GM19468 (cell line): ENCODE measurements around the gene ATRX.
"Not testable (repeated sequence)": the region's sequence is repeated elsewhere in the genome, so short reads cannot be mapped to it uniquely, and the experiment has no call there.

Experiments
- ATAC-seq: cut with Tn5 transposase; IDR thresholded peaks from one replicate; pipeline ENCODE4 v1.9.1; 2021; ENCODE audit warnings: mild to moderate bottlenecking, moderate library complexity, moderate number of reproducible peaks; ENCODE audit not compliant: unreplicated experiment; ENCODE audit errors: extremely low read depth

Gene ATRX

DNA sequence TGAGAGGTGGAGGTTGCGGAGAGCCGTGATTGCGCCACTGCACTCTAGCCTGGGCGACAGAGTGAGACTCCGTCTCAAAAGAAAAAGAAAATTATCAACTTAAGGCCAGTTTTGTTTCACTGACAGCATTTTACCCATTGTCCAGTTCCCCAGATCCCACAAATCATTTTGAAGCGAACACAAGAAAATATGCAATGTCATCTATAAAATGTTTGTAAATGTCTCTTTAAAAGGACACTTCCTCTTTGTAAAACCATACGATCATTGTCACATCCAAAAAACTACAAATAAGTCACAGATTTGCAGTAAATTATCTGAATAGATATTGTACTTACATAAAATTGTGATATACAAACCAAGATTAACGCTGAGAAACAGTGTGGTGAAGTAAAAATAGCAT lies 147.6 kb downstream of the ATRX start:
- no peak for ATAC-seq

DNA sequence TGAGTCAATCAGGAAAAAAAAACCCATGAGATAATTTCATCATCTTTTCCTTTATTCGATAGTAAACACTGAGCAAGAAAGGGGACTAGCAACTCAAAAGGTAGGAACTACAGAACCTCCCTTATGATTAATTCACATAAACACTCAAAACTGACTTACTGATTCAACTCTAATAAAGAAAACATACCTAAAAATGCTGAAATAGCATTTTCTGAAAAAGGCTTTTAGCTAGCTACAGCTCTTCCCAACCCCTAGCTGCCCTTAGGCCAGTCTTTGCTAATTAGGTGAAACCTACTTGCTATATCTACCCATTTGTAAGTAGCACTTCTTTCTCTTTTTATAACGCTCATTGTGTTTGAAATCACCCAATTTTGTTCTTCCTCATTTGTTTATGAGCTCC lies 150.6 kb downstream of the ATRX start:
- ATAC-seq, result no peak

DNA sequence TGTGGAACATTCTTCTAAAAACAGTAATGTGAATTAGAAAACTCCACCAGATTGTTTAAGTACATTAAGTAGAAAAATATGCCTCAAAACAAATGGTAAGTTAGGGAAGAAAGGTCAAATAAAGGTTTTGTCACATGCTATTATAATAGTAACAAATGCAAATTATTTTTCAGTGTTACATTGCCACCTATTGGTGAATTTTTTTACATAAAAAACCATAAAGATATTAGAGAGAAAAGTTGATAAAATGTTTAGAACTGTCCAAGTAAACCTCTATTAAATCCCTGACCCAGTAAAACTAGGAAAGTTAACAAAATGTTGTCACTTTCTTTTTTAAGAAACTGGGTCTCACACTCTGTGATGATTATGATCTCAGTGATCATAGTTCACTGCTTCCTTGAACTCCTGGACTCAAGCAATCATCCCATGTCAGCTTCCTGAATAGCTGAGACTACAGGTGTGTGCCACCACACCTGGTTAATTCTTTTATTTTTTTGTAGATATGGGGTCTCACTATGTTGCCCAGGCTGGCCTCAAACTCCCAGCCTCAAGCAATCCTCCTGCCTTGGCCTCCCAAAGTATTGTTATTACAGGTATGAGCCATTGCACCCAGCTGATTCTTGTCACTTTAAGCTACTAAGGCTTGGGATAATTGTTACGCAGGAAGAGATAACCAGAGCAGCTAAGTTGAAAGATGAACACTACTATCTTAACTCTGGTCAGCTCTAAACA lies 157.6 kb downstream of the ATRX start:
- ATAC-seq, result no peak

DNA sequence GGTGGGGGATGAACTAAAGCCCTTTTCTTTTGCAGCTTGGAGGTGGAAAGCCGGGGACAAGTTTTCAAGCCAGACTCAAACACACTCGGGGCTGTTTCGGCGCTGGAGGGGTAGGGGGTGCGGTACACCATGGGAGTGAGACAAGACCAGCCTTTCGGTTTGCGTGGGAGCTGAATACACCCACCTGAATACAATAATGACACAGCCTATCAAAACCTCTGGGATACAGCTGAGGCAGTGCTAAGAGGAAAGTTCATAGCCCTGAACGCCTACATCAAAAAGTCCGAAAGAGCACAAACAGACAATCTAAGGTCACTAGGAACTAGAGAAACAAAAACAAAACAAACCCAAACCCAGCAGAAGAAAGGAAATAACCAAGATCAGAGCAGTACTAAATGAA lies 163.3 kb downstream of the ATRX start:
- ATAC-seq, result no peak

DNA sequence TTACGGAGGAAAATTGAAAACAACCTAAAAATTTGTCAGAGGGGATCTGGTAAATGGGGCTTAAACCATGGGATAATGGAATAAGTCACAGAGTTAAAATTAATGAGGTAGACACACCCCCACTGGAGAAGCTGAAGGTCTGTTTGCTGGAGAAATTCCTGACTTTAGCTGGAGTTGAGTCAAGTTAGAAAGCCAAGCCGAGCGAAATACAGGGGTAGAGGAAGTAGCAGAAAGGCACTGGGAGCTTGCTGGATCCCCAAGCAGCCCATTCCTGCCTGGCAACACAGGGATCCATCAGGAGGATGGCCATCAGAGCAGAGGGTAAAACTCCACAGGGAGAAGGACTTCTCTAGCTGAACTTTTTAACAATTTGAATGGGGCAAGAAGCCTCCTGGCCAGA lies 163.8 kb downstream of the ATRX start:
- ATAC-seq, result no peak

DNA sequence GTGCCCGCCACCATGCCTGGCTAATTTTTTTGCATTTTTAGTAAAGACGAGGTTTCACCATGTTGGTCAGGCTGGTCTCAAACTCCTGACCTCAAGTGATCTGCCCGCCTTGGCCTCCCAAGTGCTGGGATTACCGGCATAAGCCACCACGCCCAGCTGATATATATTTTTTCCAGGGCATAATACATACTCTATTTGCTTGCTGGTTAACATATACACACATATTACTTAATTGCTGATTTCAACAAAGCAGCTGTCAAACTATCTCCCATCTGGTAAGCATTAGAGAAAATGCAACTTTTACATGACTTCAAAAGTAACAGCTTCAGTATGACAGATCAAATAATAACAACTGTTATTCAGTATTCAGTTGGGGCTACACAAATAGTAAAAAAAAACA lies 164.6 kb downstream of the ATRX start:
- ATAC-seq, result not testable (repeated sequence)

DNA sequence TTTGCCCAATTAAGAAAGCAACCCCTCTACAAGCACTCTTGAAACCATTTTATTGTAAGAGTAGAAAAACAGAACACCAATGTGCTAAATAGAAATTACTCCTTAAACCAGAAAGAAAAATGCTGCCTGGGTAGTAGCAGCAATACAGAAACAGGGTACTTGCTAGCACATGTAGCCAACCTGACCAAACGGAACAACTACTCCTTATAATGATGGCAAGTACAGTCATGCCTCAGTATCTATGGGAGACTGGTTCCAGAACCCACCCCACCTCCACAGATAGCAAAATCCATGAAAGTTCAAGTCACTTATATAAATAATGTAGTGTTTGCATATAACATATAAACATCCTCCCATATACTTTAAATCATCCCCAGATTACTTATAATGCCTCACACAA lies 168.8 kb downstream of the ATRX start:
- no peak for ATAC-seq

DNA sequence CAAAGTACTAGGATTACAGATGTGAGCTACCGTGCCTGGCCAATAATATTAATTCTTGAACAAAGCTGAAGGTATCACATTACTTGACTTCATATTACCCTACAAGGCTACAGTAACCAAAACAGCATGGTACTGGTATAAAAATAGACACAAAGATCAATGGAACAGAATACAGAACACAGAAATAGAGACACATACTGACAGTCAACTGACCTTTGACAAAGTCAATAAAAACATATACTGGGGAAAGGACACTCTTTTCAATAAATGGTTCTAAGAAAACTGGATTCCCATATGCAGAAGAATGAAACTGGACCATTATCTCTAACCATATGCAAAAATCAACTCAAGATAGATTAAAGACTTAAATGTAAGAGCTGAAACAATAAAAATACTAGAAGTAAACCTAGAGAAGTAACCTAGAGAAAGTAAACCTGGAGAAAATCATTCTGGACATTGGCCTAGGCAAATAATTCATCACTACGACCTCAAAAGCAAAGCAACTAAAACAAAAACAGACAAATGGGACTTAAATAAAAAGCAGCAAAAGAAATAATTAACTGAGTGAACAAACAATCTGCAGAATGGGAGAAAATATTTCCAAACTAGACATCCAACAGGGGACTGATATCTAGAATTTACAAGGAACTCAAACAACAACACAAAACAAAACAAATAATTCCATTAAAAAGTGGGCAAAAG lies 182.2 kb downstream of the ATRX start:
- no peak for ATAC-seq

DNA sequence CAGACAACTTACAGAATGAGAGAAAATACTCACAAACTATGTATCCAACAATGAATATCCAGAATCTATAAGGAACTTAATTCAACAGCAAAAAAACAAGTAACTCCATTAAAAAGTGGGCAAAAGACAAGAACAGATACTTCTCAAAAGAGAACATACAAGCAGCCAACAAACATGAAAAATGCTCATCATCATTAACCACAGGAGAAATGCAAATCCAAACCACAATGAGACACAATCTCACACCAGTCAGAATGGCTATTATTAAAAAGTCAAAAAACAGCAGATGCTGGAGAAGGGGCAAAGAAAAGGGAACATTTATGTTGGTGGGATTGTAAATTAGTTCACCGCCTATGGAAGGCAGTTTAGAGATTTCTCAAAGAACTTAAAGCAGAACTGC lies 188.5 kb downstream of the ATRX start:
- no peak for ATAC-seq

DNA sequence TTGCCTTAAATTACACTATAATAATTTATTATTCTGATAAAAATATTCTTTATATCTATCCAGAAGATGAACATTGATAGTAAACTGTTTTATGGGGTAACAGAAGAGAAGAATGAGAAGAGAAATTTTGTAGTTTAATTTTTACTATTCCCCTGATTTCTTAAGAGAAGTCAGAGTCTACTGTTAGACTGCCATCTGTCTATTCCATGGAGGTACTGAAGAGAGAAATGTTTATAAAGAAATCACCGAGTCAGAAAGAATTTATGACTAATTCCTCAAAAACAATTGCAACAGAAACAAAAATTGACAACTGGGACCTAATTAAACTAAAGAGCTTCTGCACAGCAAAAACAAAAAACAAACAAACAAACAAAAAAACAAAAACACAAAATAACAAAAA lies 188.9 kb downstream of the ATRX start:
- no peak for ATAC-seq

DNA sequence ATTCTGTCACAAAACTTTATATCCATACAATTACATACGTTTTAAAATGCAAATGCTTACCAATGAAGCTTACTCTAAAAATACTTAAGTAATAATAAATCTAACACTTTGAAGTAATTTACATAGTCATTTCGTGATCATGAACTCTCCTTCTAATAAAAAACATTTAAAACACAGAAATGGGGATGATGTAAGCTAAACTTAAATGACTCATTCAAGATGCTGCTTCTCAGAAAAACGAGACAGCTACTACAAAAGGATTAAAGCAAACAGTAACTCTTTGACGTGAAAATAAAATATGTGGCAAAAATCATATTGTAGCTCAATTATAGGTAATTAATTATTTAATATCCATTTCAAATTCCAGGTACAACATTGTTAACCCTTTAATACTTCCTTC lies 190.2 kb downstream of the ATRX start:
- ATAC-seq, result no peak

DNA sequence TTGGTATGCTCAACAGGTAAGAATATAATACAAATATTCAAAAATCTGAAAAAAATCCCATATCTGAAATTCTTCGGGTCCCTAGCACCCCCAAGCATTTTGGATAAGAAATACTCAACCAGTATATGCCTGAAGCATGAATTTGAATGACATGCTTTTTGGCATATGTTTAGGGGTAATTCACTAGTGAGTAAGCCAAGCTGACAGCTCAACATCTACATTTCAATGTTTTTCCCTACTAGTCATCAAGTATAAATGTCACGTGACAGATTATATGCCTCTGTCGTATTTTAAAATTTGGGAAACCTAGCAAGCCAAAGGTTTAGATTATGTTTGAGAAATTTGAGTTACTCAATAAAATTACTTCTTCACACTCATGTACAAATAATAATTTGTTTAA lies 213.7 kb downstream of the ATRX start:
- no peak for ATAC-seq

DNA sequence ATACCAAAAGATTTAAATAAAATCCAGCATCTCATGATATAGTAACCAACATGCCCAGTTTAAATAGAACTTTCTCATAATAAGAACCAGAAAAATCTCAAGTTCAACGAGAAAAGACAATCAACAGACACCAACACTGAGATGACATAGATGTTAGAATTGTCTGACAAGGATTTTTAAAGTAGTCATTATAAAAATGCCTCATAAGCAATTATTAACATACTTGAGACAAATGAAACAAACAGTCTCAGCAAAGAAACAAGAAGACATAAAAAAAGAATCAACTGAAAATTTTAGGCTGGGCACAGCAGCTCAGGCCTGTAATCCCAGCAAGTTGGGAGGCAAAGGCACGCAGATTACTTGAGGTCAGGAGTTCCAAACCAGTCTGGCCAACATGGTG lies 220.7 kb downstream of the ATRX start:
- no peak for ATAC-seq

DNA sequence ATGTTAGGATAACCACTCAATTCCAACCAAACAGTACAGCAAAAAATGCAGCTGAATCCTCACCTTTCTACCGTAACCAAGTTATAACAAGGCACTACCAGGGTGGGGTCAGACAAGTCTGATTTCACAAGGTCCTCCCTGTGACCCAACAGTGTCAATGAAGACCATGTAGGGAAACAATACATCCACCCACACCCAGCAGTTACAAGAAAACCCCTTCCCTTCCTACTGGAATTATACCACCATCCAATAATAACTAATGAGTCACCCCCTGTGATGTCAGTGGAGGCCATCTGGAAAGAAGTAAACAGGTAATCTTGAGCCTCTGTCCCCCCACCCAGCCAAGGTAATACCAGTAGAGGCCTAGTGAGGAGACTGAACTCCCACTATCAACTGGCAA lies 221.2 kb downstream of the ATRX start:
- ATAC-seq, result no peak

DNA sequence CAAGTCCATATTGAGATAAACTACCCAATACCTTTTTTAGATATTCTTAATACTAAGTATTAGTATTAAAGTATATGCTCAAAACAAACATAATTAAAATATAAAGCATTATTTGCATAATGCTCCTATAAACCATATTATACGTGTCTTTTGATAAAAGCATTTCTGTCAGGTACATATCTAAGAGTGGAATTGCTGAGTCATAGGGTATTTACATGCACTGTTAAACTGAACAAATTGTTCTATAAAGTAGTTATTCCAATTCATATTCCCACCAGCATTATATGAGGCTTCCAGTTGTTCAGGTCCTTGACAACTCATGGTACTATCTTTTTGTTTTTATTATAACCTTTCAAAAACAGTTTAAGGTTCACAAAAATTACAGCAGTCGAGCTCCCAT lies 224.6 kb downstream of the ATRX start:
- no peak for ATAC-seq

DNA sequence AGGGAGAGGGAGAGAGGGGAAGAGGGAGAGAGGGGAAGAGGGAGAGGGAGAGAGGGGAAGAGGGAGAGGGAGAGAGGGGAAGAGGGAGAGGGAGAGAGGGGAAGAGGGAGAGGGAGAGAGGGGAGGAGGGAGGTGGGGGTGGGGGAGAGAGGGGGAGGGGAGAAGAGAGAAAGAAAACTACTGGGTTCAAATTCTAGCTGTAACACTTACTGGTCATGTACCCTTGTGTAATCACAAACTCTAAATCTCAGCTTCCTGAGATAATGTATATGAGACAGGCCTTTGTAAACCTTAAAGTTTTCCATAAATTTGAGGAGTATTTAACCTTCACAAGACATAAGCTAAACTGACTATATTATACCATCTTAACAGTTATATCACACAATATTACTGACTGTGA lies 229.7 kb downstream of the ATRX start:
- ATAC-seq, result no peak

DNA sequence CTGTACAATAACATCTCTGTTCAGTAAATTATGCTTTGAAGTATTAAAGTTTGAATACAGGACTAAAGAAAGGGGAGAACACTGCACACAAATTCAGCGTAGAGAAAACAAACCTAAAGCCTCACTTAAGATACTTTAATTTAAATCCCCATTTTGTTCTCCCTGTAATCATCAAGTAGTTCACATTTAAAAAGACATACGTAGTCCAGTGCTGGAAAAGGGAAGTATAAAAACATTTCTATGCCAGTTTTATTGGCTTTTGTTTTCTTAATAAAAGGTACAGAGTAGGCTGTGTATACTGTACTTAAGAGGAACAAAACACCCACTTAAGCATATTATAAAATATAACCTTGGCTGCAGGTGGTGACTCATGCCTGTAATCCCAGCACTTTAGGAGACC lies 237.3 kb downstream of the ATRX start:
- no peak for ATAC-seq

DNA sequence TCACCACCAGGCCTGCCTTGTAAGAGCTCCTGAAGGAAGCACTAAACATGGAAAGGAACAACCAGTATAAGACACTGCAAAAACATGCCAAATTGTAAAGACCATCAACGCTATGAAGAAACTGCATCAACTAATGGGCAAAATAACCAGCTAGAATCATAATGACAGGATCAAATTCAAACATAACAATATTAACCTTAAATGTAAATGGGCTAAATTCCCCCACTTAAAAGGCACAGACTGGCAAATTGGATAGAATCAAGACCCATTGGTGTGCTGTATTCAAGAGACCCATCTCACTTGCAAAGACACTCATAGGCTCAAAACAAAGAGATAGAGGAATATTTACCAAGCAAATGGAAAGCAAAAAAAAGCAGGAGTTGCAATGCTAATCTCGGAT lies 246.2 kb downstream of the ATRX start:
- ATAC-seq, result not testable (repeated sequence)

DNA sequence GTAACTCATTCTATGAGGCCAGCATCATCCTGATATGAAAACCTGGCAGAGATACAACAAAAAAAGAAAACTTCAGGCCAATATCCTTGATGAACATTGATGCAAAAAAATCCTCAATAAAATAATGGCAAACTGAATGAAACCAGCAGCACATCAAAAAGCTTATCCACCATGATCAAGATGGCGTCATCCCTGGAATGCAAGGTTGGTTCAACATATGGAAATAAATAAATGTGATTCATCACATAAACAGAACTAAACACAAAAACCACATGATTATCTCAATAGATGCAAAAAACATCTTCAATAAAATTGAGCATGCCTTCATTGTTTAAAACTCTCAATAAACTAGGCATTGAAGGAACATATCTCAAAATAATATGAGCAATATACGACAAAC lies 254.8 kb downstream of the ATRX start:
- not testable (repeated sequence) for ATAC-seq

DNA sequence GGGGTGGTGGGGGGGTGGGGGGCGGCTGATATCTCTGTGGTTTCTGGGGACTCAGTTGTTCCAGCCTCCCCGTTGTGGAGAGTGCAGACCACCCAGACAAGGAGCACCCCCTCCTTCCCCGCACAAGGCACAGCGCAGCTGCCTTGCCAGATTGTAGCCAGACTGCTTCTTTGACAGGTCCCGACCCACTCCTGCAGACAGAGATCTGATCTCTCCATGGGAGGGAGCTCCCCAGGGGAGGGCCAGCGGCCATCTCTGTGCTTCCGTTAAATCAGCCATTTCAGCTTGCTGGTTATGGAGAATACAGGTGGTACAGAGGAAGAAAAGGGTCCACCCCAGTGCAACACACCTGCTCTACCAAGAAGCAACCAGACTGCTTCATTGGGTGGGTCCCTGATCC lies 258.0 kb downstream of the ATRX start:
- no peak for ATAC-seq

DNA sequence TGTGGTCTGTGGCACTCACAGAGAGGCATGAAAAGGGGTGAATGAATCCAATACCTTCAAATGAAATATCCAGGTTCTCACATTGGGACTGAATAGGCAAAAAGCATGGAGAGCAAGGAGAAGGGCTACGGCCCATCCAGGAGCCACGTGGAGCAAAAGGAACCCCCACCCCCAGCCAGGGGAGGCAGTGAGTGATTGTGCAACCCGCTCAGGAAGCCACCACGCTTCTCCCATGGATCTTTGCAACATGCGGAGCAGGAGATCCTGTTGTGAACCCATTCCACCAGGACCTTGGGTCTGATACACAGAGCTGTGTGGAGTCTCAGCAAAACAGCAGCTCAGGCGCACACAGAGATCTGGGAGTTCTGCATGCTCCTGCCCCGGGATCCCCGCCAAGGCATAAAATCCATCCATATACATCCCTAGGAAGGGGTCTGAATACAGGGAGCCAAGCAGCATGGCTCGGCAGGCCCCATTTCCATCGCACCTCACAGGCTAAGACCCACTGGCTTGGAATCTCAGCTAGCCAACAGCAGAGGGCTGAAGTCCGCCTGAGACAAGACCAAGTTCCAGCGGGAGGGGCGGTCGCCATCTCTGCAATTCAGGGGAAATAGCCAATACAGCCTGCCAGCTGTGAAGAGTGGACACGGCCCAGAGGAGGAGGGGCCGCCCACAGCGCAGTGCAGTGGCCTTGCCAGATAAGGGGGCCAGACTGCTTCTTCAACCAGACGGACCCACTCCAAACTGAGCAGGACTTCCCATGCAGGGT lies 258.6 kb downstream of the ATRX start:
- no peak for ATAC-seq
